Gastroesophageal sphincter (tissue), 4 donors: ENCODE results near the gene LYRM9. TPM values are rescaled to one million over a fixed set of nuclear protein-coding genes. Genes with fewer than 3 reads are reported as not detected.
"Not testable (repeated sequence)": the region's sequence is repeated elsewhere in the genome, so short reads cannot be mapped to it uniquely, and the experiment has no call there.

Experiments
- ATAC-seq: fragments of 150-250 bp; one replicate; pipeline ENCODE4 v1.9.1; 2016; ENCODE audit warnings: mild to moderate bottlenecking, moderate library complexity
- H3K27ac ChIP-seq, 4 donors: fragments of 200-600 bp; sonication (generic) in 3 of 4; 1 replicate in 3 of 4; 2 replicates in 1 of 4; pipeline ENCODE4 v1.5.1; 2016 to 2019
- H3K27me3 ChIP-seq: fragments of 200-600 bp; sonication (generic); one replicate; pipeline ENCODE4 v1.5.1; 2019
- H3K36me3 ChIP-seq, 2 donors: fragments of 200-600 bp; sonication (generic); one replicate each; pipeline ENCODE4 v1.5.1; 2019; ENCODE audit warnings: control low read depth in 1 of 2
- H3K4me1 ChIP-seq, 3 donors: fragments of 200-600 bp; sonication (generic); 1 replicate in 2 of 3; 2 replicates in 1 of 3; pipeline ENCODE4 v1.5.1; 2016 to 2019; ENCODE audit warnings: control low read depth in 2 of 3
- H3K4me3 ChIP-seq, 2 donors: fragments of 200-600 bp; sonication (generic); one replicate each; pipeline ENCODE4 v1.5.1; 2019; ENCODE audit warnings: mild to moderate bottlenecking in 1 of 2, moderate library complexity in 1 of 2
- H3K9me3 ChIP-seq, 3 donors: fragments of 200-600 bp; sonication (generic); one replicate each; pipeline ENCODE4 v1.5.1; 2017 to 2019; ENCODE audit warnings: control low read depth in 2 of 3
- CTCF ChIP-seq, 4 experiments: fragments of 200-600 bp in 2 of 4; fragments of 450-650 bp in 2 of 4; sonication (generic) in 1 of 4; IDR thresholded peaks; one replicate each; pipeline ENCODE4 v1.5.1; 2017 to 2019; ENCODE audit warnings: antibody characterized with exemption in 4 of 4, mild to moderate bottlenecking in 2 of 4, moderate library complexity in 2 of 4
- EP300 ChIP-seq: sonication (generic); formaldehyde crosslinking; IDR thresholded peaks from one replicate; pipeline ENCODE4 v1.6.1; 2017; ENCODE audit warnings: antibody characterized with exemption, mild to moderate bottlenecking
- POLR2A ChIP-seq, 2 donors: fragments of 450-650 bp; IDR thresholded peaks; one replicate each; pipeline ENCODE4 v1.6.1; 2017; ENCODE audit warnings: antibody characterized with exemption in 2 of 2, mild to moderate bottlenecking in 2 of 2, moderate library complexity in 1 of 2
- POLR2AphosphoS5 ChIP-seq: sonication (generic); formaldehyde crosslinking; IDR thresholded peaks from one replicate; pipeline ENCODE4 v1.6.1; 2017; ENCODE audit warnings: antibody characterized with exemption
- WGBS, 2 donors: methylation state at CpG; one replicate each; pipeline ENCODE4 v1.1.5; 2018; ENCODE audit warnings: low coverage in 1 of 2; 5-methylcytosine and 5-hydroxymethylcytosine counted together
- total RNA-seq, 4 donors: library from RNA; depleted of rRNA; stranded (reverse); fragments of >200 nt; gene quantifications; one replicate each; pipeline ENCODE4 v1.1.0, GENCODE V29; 2016

The LYRM9 gene
- total RNA-seq, 4 donors from 2014 or later: 11.1 to 30.3 (median 17.8) TPM

- TF ChIP-seq POLR2A (IDR thresholded peaks at IDR 0.05): no peak
- no peak for TF ChIP-seq POLR2AphosphoS5
- no peak for TF ChIP-seq EP300
- TF ChIP-seq CTCF (IDR thresholded peaks at IDR 0.05): no peak
- no peaks in the 10 kb centered on the region for H3K4me1 ChIP-seq
- H3K27ac ChIP-seq: no peak overlapping the region
- no peaks in the 10 kb centered on the region for H3K36me3 ChIP-seq
- 20% methylated on average over 1 of the region's 1 CpG; no CpG with 5 or more reads in 1 of the 2 donors for WGBS, 2 donors
- peaks cover 25% of the 10 kb centered on the region for H3K27me3 ChIP-seq
- H3K9me3 ChIP-seq: no peaks in the 10 kb centered on the region
- no peak for ATAC-seq
- no peak overlapping the region for H3K4me3 ChIP-seq
Measured at GRCh38 chr17:27917000-27917399, 23.8 kb upstream of the LYRM9 start.

- TF ChIP-seq POLR2A (IDR thresholded peaks at IDR 0.05): no peak
- no peak for TF ChIP-seq CTCF (IDR thresholded peaks at IDR 0.05)
- H3K4me1 ChIP-seq: no peaks in the 10 kb centered on the region
- no peak for ATAC-seq
- no peak overlapping the region for H3K27ac ChIP-seq
- WGBS, 2 donors: 43 to 47% methylated on average over 3 to 4 of the region's 7 CpGs
- no peak overlapping the region for H3K4me3 ChIP-seq
- no peaks in the 10 kb centered on the region for H3K9me3 ChIP-seq
- no peaks in the 10 kb centered on the region for H3K36me3 ChIP-seq
- H3K27me3 ChIP-seq: peaks cover 25% of the 10 kb centered on the region
Measured at GRCh38 chr17:27915709-27916108, 22.5 kb upstream of the LYRM9 start.

GRCh38 chr17:27914382-27914781, 21.2 kb upstream of the LYRM9 start:
- TF ChIP-seq CTCF (IDR thresholded peaks at IDR 0.05): no peak
- Histone ChIP-seq H3K4me1 (no peaks in the 10 kb centered on the region), H3K27ac (no peak overlapping the region), H3K27me3 (peaks cover 25% of the 10 kb centered on the region), H3K36me3 (no peaks in the 10 kb centered on the region), H3K4me3 (no peak overlapping the region), H3K9me3 (no peaks in the 10 kb centered on the region)
- no peak for ATAC-seq
- 61 to 74% methylated on average over 3 to 5 of the region's 7 CpGs for WGBS, 2 donors

GRCh38 chr17:27912964-27913363, 19.8 kb upstream of the LYRM9 start:
- 17 to 50% methylated on average over 1 to 2 of the region's 2 CpGs for WGBS, 2 donors
- Histone ChIP-seq H3K36me3 (no peaks in the 10 kb centered on the region), H3K27ac (no peak overlapping the region), H3K4me1 (no peaks in the 10 kb centered on the region), H3K9me3 (no peaks in the 10 kb centered on the region), H3K27me3 (peaks cover 25% of the 10 kb centered on the region), H3K4me3 (no peak overlapping the region)
- TF ChIP-seq POLR2A (IDR thresholded peaks at IDR 0.05) (no peak), CTCF (IDR thresholded peaks at IDR 0.05) (no peak), EP300 (no peak), POLR2AphosphoS5 (no peak)
- no peak for ATAC-seq

- not testable (repeated sequence) for H3K9me3 ChIP-seq, ATAC-seq, H3K4me1 ChIP-seq, H3K4me3 ChIP-seq, H3K27ac ChIP-seq, H3K36me3 ChIP-seq
- peaks cover 22% of the 10 kb centered on the region for H3K27me3 ChIP-seq
- 77% methylated on average over 2 of the region's 3 CpGs; no CpG with 5 or more reads in 1 of the 2 donors for WGBS, 2 donors
Measured at GRCh38 chr17:27912299-27912698, 19.1 kb upstream of the LYRM9 start.
